ENCODE data around the gene HOXA7.

GRCh38 chr7:27184337-27185012 lies 28.0 kb upstream of the HOXA7 start:
- TF ChIP-seq YY1 (IDR thresholded peaks at IDR 0.05; ENCODE audit: insufficient read depth, insufficient read length) = no peak
- TF ChIP-seq ZNF274 (IDR thresholded peaks at IDR 0.05; ENCODE audit: low read depth, low read length) = no peak
- TF ChIP-seq SUZ12 (IDR thresholded peaks at IDR 0.05; ENCODE audit: extremely low read depth, insufficient read depth, insufficient read length) = peak; percentile 46

All from NT2/D1 (cell line).